Sigmoid colon (tissue), 4 donors: ENCODE results near the gene PTPRE.

Experiments used
- POLR2A ChIP-seq, 2 donors: fragments of 450-650 bp; IDR thresholded peaks; one replicate each; pipeline ENCODE4 v1.6.1; 2016; ENCODE audit warnings: antibody characterized with exemption in 2 of 2, mild to moderate bottlenecking in 2 of 2, moderate library complexity in 2 of 2
- POLR2AphosphoS5 ChIP-seq, 4 donors: sonication (generic); formaldehyde crosslinking; IDR thresholded peaks; one replicate each; pipeline ENCODE4 v1.6.1; 2017; ENCODE audit warnings: antibody characterized with exemption in 4 of 4
- TF ChIP-seq, protein P1 (sequence below), 4 experiments: fragments of 450-650 bp in 3 of 4; fragments of 200-600 bp in 1 of 4; IDR thresholded peaks; one replicate each; pipeline ENCODE4 v1.5.1; 2016 to 2019; ENCODE audit warnings: antibody characterized with exemption in 4 of 4, mild to moderate bottlenecking in 3 of 4, moderate library complexity in 2 of 4

DNA sequence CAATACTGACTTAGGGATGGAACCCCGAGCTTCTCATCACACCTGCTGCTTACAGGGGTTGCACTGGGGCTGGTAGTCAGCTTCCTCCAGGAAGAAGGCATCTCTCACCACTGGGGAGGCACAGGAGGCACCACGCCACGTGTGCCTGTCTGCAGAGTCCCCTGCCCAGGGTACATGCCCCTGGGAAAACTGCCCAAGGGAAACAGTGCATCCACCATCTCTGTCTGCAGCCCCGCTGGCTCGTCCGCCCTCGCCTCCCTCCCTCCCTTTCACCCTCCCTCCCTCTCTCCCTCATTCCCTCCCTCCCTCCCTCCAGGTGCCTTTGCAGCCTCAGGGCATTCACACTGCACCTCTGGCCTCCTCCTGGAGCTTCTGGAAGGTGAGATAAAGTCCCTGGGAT is 101.1 kb downstream of the PTPRE start:
- TF ChIP-seq, protein P1, sequence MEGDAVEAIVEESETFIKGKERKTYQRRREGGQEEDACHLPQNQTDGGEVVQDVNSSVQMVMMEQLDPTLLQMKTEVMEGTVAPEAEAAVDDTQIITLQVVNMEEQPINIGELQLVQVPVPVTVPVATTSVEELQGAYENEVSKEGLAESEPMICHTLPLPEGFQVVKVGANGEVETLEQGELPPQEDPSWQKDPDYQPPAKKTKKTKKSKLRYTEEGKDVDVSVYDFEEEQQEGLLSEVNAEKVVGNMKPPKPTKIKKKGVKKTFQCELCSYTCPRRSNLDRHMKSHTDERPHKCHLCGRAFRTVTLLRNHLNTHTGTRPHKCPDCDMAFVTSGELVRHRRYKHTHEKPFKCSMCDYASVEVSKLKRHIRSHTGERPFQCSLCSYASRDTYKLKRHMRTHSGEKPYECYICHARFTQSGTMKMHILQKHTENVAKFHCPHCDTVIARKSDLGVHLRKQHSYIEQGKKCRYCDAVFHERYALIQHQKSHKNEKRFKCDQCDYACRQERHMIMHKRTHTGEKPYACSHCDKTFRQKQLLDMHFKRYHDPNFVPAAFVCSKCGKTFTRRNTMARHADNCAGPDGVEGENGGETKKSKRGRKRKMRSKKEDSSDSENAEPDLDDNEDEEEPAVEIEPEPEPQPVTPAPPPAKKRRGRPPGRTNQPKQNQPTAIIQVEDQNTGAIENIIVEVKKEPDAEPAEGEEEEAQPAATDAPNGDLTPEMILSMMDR (IDR thresholded peaks at IDR 0.05) = no peak
- TF ChIP-seq POLR2AphosphoS5 (IDR thresholded peaks at IDR 0.05) (no peak), POLR2A (IDR thresholded peaks at IDR 0.05) (no peak)
